Measurements from ENCODE around the gene CPED1. TPM values are rescaled to one million over a fixed set of nuclear protein-coding genes. Genes with fewer than 3 reads are reported as not detected.
"Not testable (repeated sequence)": the region's sequence is repeated elsewhere in the genome, so short reads cannot be mapped to it uniquely, and the experiment has no call there.

The CPED1 gene
- total RNA-seq, 3 donors from 2014 or later (not counting 1 experiment from before 2014, with no cell fraction given): 0.50 to 1.3 (median 0.96) TPM

DNA sequence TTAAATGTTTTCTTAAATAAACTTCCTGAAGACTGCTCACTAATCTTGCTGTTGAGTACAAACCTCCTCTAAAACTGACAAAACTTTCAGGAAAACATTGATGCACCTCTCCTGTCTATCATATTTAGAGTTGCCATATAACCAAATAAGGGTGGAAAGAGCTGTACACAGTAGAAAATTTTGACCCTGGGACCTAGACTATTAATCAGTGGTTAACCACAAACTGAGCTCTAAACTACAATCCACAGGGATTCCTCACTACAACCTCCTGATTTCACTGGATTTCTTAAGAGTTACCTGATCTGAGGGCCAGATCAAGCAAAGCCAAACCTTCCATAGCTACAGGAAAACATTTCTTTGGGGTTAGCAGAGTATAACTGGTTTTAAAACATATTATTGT is 300.4 kb downstream of the CPED1 start:
- Mint-ChIP-seq H3K36me3 (peaks cover 8% of the 10 kb centered on the region), H3K4me1 (no peaks in the 10 kb centered on the region), H3K27ac (no peak overlapping the region), H3K27me3 (ENCODE audit: low read depth in 2 of 2) (peaks cover 7 to 13% of the 10 kb centered on the region in 2 donors), H3K4me3 (no peak overlapping the region), H3K9me3 (peaks cover 1 to 4% of the 10 kb centered on the region in 2 donors)
- H3K27me3 ChIP-seq (ENCODE audit: control insufficient read depth, insufficient read depth, low read length): no peaks in the 10 kb centered on the region
- H3K36me3 ChIP-seq (ENCODE audit: control insufficient read depth, insufficient read depth, low read length): no peaks in the 10 kb centered on the region
- TF ChIP-seq CTCF (IDR thresholded peaks at IDR 0.05): no peak
- H3K9me3 ChIP-seq (ENCODE audit: control insufficient read depth, insufficient read depth, low read length): peaks cover 6% of the 10 kb centered on the region
- DNase-seq (no peak), ATAC-seq (no peak)
- H3K27ac ChIP-seq (ENCODE audit: low read length): no peak overlapping the region
- no peak overlapping the region for H3K4me3 ChIP-seq (ENCODE audit: low read length)
- intact Hi-C loops (cut with micrococcal nuclease): no loop called here
- H3K4me1 ChIP-seq (ENCODE audit: control insufficient read depth, insufficient read depth, low read length): no peaks in the 10 kb centered on the region

GRCh38 chr7:121289930-121290329 is 301.4 kb downstream of the CPED1 start:
- intact Hi-C loops (cut with micrococcal nuclease): not testable (repeated sequence)
- peaks cover 6 to 16% of the 10 kb centered on the region in 2 donors for H3K27me3 Mint-ChIP-seq (ENCODE audit: low read depth in 2 of 2)

DNA sequence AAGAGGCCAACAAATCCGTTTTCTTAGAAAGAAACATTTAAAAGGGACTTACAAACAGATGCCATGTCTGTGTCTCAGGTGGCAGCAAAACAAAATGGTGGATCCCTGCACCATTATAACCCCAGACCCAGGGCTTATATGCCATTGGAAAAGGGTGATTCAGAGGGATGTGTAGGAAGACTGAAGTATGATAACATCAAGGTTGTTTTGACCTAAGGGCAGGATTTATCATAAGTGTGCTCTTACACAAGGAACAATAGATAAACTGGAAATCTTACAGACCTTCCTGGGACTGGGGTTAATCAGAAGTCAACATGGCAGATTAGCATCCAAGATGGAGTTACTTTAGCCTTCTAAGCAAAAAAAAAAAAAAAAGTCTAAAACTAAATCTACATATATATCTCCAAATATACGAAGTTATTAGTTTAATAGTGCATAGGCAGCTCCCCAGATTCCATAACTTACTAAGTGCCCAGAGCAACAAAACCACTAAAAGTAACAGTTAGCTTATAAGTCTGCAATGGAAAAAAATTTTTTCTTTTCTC is 306.0 kb downstream of the CPED1 start:
- DNase-seq (no peak), ATAC-seq (no peak)
- no peaks in the 10 kb centered on the region for H3K27me3 ChIP-seq (ENCODE audit: control insufficient read depth, insufficient read depth, low read length)
- Mint-ChIP-seq H3K27me3 (ENCODE audit: low read depth in 2 of 2) (peaks cover 2 to 7% of the 10 kb centered on the region in 2 donors), H3K9me3 (peaks cover 2% of the 10 kb centered on the region in 2 donors), H3K27ac (no peak overlapping the region), H3K36me3 (no peaks in the 10 kb centered on the region), H3K4me1 (no peaks in the 10 kb centered on the region), H3K4me3 (no peak overlapping the region)
- no peaks in the 10 kb centered on the region for H3K36me3 ChIP-seq (ENCODE audit: control insufficient read depth, insufficient read depth, low read length)
- no peaks in the 10 kb centered on the region for H3K9me3 ChIP-seq (ENCODE audit: control insufficient read depth, insufficient read depth, low read length)
- no peak overlapping the region for H3K4me3 ChIP-seq (ENCODE audit: low read length)
- intact Hi-C loops (cut with micrococcal nuclease): no loop called here
- WGBS (ENCODE audit: insufficient coverage): 77% methylated on average over 1 of the region's 2 CpGs
- no peak overlapping the region for H3K27ac ChIP-seq (ENCODE audit: low read length)
- no peaks in the 10 kb centered on the region for H3K4me1 ChIP-seq (ENCODE audit: control insufficient read depth, insufficient read depth, low read length)
- no peak for TF ChIP-seq CTCF (IDR thresholded peaks at IDR 0.05)

More at GRCh38 chr7:121289930-121290329, 301.4 kb downstream of the CPED1 start:
- not testable (repeated sequence) for H3K4me1 ChIP-seq (ENCODE audit: control insufficient read depth, insufficient read depth, low read length); H3K4me1 Mint-ChIP-seq; H3K9me3 ChIP-seq (ENCODE audit: control insufficient read depth, insufficient read depth, low read length); DNase-seq; H3K4me3 Mint-ChIP-seq; H3K27me3 ChIP-seq (ENCODE audit: control insufficient read depth, insufficient read depth, low read length); H3K27ac Mint-ChIP-seq; ATAC-seq; H3K36me3 ChIP-seq (ENCODE audit: control insufficient read depth, insufficient read depth, low read length); H3K4me3 ChIP-seq (ENCODE audit: low read length); H3K36me3 Mint-ChIP-seq; H3K27ac ChIP-seq (ENCODE audit: low read length); H3K9me3 Mint-ChIP-seq
- WGBS (ENCODE audit: insufficient coverage): 100% methylated on average over 5 of the region's 5 CpGs

DNA sequence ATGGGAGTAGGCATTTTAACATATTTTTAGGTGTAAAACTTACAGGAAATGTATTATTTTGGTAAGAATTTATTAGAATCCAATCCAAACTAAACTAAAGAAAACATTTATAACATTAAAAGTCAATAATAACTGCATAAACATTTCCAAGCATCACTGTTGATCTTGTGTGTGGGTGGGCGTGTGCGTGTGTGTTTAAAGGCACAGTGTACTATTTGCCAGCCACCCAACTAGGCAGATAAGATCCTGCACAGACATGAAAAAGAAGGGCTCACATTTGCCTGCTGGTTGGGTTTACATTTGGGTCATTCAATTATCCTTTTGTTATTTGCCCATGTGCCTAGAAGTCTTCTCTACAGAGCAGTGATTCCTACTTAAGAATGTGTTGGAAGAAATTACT is 309.3 kb downstream of the CPED1 start:
- intact Hi-C loops (cut with micrococcal nuclease): no loop called here
- WGBS (ENCODE audit: insufficient coverage): 95% methylated on average over 2 of the region's 2 CpGs
- H3K27me3 ChIP-seq (ENCODE audit: control insufficient read depth, insufficient read depth, low read length): no peaks in the 10 kb centered on the region
- TF ChIP-seq CTCF (IDR thresholded peaks at IDR 0.05): no peak
- H3K4me1 ChIP-seq (ENCODE audit: control insufficient read depth, insufficient read depth, low read length): no peaks in the 10 kb centered on the region
- H3K4me3 ChIP-seq (ENCODE audit: low read length): no peak overlapping the region
- H3K4me1 Mint-ChIP-seq: no peaks in the 10 kb centered on the region
- no peaks in the 10 kb centered on the region for H3K36me3 ChIP-seq (ENCODE audit: control insufficient read depth, insufficient read depth, low read length)
- H3K27me3 Mint-ChIP-seq (ENCODE audit: low read depth in 2 of 2): peaks cover 2 to 7% of the 10 kb centered on the region in 2 donors
- no peak overlapping the region for H3K27ac ChIP-seq (ENCODE audit: low read length)
- H3K4me3 Mint-ChIP-seq: no peak overlapping the region
- DNase-seq (no peak), ATAC-seq (no peak)
- H3K9me3 Mint-ChIP-seq: peaks cover 2% of the 10 kb centered on the region in 2 donors
- H3K36me3 Mint-ChIP-seq: no peaks in the 10 kb centered on the region
- H3K27ac Mint-ChIP-seq: no peak overlapping the region
- H3K9me3 ChIP-seq (ENCODE audit: control insufficient read depth, insufficient read depth, low read length): no peaks in the 10 kb centered on the region

Data from natural killer cell (primary cell).